AG20443 (cell line): ENCODE measurements around the gene PLA2G4E.

Source experiments
- DNase-seq: peaks from one replicate; pipeline ENCODE4 v3.0.0; 2012; ENCODE audit warnings: low spot score, mixed read lengths

Gene PLA2G4E

GRCh38 chr15:42018306-42019224 is 2.3 kb downstream of the PLA2G4E start:
- DNase-seq: no peak

GRCh38 chr15:42016971-42017370 is 3.9 kb downstream of the PLA2G4E start:
- no peak for DNase-seq

DNA sequence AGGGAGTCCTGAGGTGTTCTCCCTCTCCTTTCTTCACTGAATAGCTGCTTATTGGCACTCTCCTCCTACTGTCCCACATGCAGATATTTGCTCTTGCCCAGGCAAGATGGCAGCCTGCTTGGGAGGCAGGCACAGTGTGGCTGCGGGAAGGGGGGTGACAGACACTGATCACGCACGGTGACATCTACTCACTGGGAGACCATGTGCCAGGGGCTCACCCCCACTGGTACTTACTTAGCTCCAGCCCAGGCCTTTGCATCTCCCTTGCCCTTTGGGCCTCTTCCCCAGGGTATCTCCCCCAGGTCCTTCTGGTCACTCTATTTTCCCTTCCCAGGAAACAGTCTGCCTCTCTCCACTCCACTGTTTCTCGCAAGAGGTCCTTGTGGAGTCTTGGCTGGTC is 6.4 kb downstream of the PLA2G4E start:
- DNase-seq: no peak

GRCh38 chr15:42012928-42013482 is 7.8 kb downstream of the PLA2G4E start:
- DNase-seq: no peak

DNA sequence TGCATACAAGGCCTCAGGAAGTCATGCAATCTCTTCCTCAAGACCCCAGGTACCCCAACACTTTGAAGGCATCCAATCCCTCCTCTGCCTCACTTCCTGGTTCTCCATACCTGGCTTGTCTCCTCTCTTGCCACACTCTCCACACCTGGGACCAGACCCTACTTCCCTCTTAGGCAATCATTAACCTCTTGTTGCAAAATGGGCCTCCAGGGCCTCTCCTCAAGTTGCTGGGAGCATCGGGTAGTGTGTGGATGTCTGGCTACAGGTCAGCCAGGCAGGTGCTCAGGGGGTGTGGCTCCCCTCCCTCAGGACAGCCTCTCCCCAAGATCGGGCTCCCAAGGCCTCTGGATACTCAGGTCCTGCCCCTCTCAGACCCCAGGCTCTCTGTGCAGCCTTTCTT is 8.6 kb downstream of the PLA2G4E start:
- DNase-seq: no peak

GRCh38 chr15:42011074-42011473 is 9.8 kb downstream of the PLA2G4E start:
- DNase-seq: no peak

GRCh38 chr15:42010434-42010833 is 10.4 kb downstream of the PLA2G4E start:
- DNase-seq: no peak

DNA sequence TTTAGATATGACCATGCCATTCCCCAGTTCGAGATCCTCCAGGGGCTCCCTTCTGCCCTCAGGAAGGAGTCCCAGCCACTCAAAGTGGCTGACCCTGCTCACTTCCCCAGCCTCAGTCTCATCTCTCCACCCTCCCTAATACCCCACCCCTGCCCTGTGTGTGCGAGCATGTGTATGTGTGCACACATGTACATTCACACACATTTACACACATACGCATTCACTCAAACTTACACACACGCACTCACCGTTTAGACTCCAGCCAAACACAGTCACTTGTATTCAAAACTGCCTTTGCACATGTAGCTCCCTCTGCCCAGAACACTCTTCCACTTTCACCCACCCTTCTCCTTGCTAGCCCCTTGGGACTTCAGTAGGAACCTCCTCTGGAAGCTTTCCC is 11.4 kb downstream of the PLA2G4E start:
- no peak for DNase-seq

GRCh38 chr15:42009022-42009421 is 11.8 kb downstream of the PLA2G4E start:
- no peak for DNase-seq

GRCh38 chr15:42007386-42007785 is 13.5 kb downstream of the PLA2G4E start:
- DNase-seq: no peak

GRCh38 chr15:42002333-42002732 is 18.5 kb downstream of the PLA2G4E start:
- DNase-seq: no peak

GRCh38 chr15:42001236-42001635 is 19.6 kb downstream of the PLA2G4E start:
- no peak for DNase-seq

DNA sequence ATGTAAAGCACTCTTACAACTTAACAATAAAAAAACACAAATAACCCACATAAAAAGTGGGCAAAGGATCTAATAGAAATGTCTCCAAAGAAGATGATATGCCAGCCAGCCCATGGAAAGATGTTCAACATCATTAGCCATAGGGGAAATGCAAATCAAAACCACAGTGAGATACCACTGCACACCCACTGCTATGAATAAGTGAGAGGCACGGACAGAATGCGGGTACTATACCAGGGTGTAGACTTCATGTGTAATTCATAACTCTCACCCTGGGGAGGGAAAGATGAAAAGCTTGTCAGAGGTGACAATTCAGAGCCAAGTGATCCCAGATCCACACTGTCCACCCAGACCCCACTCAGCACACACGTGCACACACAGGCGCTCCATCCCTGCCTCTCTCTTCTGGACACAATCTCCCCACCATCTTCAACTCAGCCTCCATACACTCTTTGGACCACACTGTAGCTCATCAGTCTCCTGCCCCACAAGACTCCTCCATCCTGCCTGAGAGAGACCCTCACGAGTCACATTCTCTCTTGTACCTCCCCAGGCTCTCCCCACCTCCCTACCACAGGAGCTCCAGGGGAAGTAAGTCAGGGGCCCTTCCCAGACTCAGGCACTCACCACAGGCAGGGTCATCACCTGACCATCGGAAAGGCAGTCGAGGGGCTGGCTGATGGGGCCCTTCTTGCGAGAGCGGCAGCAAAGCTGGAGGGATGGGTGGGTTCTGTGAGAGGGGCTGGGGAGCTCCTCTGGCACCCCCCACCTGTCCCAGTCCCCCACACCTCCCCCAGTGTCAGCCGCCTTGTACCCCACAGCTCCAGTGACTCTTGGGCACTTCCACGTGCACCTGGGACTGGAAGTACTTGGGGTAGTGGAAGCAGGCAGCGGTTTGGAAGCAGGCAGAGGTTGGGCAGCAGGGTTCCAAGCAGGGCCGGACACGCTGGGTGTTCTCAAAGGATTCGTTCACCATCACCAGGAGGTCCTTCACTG is 21.3 kb downstream of the PLA2G4E start:
- no peak for DNase-seq

- DNase-seq: no peak
Measured at GRCh38 chr15:41997845-41998244, 23.0 kb downstream of the PLA2G4E start.

DNA sequence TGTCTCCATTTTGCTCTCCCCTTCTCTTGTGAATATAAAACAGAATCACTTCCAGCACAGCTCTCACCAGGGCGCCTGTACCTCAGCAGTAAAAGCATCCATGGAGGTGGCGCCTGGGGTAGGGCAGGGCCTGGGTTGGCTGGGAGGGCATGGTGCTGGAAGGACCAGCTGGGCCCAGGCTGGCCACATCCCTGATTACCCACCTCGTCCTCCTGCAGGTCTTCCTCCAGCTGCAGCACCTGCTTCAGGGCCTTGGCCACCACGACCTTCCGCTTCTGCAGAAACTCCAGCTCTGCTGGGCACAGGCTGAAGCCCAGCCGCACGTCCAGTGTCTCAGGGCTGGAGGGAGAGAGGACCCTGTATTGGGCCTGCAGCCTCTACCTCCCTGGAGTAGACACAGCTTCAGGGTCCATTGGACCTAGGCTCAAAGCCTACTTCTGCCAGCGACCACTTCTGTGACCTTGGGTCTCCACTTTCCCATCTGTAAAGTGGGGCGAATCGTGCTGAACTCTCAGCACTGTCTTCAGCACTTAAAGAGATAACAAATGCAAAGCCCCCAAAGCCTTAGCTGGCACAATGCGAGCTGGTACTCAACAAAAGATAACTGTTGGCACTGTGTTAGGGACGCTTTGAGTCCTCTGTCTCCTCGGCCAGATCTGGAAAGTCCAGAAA is 23.8 kb downstream of the PLA2G4E start:
- DNase-seq: no peak

DNA sequence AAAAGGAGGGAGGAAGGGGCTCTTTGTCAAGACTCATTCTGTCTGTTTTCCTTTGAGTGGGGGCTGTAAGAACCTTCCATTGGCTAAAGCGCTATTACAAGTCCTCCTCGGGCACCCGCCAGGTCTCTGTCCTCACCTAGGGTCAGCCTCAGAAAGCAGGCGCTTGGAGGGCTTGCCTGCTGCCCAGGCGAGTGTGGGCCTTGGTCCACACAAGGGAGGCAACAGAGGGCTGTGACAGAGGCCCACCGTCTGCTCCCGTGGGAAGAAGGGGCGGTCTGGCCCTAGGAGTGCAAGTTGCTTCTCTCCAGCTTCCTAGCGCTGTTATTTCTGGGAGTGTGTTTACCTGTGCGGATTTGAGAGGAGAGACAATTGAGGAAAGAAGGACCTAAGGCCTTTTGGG is 24.5 kb downstream of the PLA2G4E start:
- DNase-seq: no peak

- DNase-seq: no peak
Measured at GRCh38 chr15:41995476-41995855, 25.4 kb downstream of the PLA2G4E start.

- no peak for DNase-seq
Measured at GRCh38 chr15:41994772-41995475, 25.9 kb downstream of the PLA2G4E start.

DNA sequence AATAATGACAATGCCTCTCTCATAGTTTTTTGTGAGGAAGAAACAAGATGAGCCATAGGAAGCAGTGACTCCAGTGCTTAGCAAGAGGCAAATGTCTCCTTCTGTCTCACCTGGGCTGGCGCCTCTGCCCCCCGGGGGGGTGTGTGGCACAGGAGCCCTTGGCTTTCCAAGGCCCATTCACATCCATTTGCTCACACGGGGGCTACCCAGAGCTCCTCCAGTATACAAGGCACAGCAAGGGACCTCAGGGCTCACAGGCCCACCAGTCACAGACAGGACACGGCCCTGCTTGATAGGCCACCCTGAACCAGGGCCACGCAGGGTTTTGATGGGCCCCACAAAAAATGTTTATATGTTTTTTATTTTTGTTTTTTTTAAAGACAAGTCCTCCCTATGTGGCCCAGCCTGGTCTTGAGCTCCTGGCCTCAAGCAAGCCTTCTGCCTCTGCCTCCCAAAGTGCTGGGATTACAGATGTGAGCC is 26.6 kb downstream of the PLA2G4E start:
- no peak for DNase-seq

- DNase-seq: no peak
Measured at GRCh38 chr15:41993472-41994170, 27.2 kb downstream of the PLA2G4E start.

DNA sequence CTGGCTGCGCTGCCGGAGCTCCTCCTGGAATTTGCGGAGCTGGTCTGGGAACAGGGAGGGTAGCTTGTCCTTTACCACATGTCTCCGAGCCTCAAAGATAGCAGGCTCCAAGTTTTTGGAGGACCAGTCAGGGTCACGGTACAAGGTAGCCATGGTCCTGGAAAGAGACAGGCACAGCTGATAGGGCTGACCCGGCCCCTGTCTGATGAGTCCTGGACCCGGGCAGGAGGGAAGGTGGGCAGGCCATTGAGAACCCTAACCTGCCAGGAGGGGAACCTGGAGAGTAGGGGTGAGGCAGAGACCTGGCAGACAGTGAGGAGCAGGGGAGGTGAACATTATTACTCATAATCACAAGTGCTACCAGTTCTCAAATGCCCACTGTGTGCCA is 28.0 kb downstream of the PLA2G4E start:
- DNase-seq: no peak
